ENCODE measurements around the gene STXBP3.
"Not testable (repeated sequence)": the region's sequence is repeated elsewhere in the genome, so short reads cannot be mapped to it uniquely, and the experiment has no call there.

The STXBP3 gene, protein sequence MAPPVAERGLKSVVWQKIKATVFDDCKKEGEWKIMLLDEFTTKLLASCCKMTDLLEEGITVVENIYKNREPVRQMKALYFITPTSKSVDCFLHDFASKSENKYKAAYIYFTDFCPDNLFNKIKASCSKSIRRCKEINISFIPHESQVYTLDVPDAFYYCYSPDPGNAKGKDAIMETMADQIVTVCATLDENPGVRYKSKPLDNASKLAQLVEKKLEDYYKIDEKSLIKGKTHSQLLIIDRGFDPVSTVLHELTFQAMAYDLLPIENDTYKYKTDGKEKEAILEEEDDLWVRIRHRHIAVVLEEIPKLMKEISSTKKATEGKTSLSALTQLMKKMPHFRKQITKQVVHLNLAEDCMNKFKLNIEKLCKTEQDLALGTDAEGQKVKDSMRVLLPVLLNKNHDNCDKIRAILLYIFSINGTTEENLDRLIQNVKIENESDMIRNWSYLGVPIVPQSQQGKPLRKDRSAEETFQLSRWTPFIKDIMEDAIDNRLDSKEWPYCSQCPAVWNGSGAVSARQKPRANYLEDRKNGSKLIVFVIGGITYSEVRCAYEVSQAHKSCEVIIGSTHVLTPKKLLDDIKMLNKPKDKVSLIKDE

DNA sequence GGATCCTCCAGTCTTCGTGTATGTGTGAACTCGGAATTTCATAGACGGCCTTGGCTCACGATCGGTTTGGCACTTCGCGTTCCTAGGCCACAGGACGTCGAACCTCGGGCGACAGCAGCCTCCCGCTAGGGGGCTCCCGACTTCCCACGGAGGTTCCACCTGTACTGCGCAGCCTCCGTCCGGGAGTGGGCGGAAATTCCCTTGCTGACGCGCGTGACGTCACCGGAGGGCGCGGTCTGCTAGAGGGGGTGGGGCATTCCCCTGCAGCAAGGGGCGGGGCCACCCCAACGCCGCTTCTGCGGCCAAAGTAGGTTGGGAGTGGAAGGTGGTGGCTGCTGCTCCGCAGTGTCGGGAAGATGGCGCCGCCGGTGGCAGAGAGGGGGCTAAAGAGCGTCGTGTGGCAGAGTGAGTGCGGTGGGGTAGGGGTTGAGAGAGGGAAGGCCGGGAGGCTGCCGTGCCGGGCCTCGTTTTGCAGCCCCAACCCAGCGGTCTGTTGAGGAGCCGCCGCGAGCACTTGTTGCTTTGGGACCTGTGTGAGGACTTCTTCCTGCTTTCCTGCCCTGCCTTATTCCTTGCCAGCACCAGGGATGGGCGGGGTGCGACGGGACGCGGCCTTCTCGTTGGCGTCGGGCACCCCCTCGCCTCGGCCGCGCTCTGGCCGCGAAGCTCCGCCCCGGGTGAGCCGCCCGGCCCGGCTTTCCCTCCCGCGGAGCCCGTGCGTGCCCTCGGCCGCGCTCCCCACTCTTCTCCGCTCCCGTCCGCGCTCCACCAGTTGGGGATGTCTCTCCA, at the start of gene STXBP3:
TSS of gene STXBP3 (plus strand) at position 293 of the 789 bp plus-strand sequence. CDS start at position 357, 64 bp downstream.
- peak; percentile 97 to 100 (median 100) for DNase-seq (ENCODE audit: low read depth in 3 of 3, low spot score in 1 of 3)

- DNase-seq (ENCODE audit: low read depth in 3 of 3, low spot score in 1 of 3), result no peak
Measured at GRCh38 chr1:108699375-108700332, 46.8 kb upstream of the STXBP3 start.

DNA sequence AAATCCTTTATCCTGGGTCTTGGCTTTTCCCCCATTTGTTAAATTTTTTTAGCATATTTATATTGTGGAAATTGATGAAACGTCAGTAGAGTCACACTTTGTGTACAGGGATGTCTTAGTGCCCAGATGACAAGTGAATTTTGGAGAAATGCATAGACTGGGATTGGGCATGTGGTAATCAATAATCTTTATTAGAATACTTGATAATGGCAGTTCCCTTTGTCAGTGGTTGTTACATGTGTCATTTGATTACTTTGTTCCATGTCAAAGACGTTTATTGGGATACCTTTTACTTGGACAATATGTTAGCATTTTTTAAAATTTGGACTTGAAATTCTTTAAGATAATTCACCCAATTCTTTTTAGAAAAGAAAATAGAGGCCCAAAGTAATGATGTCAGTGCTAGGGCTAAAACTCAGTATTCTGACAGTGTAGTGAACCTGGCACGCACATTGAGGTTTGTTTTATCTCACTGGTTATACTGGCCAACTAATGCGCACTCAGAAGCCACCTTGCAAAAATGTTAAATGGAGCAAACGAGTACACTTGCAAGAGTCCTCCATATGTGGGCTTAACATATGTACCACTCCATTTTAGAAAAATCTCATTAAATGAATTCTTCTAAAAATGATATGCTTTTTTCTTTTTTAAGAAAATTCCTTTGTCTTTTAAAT, 45.2 kb upstream of the STXBP3 start:
- no peak for DNase-seq (ENCODE audit: low read depth in 3 of 3, low spot score in 1 of 3)

DNA sequence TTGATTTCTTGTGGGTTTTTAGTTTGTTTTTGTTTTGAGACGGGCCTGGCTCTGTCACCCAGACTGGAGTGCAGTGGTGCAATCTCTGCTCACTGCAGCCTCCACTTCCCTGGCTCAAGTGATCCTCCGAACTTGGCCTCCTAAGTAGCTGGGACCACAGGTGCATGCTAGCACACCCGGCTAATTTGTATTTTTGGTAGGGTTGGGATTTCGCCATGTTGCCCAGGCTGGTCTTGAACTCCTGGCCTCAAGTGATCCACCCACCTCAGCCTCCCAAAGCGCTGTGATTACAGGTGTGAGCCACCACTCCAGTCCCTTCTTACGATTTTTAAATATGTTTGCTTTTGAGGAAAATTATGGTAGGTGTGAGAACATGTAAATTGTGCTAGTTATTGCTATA, 44.4 kb upstream of the STXBP3 start:
- not testable (repeated sequence) for DNase-seq (ENCODE audit: low read depth in 3 of 3, low spot score in 1 of 3)

- DNase-seq (ENCODE audit: low read depth in 3 of 3, low spot score in 1 of 3), result no peak
Measured at GRCh38 chr1:108703939-108704338, 42.5 kb upstream of the STXBP3 start.

DNA sequence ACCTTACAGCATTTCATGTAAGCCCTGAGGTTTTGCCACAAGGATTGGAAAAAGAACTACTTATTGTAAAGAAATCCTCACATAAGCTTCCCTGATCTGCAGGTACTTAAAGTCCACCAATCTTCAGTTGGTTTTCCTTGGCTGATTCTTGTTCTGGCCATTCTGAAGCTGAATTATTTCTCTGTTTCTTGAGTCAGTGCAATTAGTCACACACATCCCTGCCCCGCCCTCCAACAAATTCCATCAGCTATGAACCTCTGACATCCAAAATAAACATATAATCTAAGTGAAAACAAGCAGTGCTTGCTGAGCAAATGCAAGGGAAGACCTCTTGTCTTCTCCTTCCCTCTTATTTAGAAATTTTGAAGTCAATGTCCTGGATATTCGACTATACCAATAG, 42.0 kb upstream of the STXBP3 start:
- no peak for DNase-seq (ENCODE audit: low read depth in 3 of 3, low spot score in 1 of 3)

DNA sequence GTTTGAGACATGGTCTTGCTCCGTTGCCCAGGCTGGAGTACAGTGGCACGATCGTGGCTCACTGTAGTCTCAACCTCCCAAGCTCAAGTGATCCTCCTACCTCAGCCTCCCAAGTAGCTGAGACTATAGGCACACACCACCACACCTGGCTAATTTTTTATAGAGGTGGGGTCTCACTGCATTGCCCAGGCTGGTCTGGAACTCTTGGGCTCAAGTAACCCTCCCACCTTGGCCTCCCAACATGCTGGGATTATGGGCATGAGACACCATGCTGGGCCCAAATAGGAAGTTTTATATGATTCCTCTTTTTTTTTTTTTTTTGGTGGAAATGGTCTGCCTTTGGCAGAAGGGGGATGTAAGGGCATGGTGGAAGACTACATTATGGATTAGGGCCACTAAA, 39.8 kb upstream of the STXBP3 start:
- no peak for DNase-seq (ENCODE audit: low read depth in 3 of 3, low spot score in 1 of 3)

GRCh38 chr1:108708691-108709660, 37.5 kb upstream of the STXBP3 start:
- peak; percentile 13 to 40 (median 32) for DNase-seq (ENCODE audit: low read depth in 3 of 3, low spot score in 1 of 3)

GRCh38 chr1:108712606-108713150, 33.8 kb upstream of the STXBP3 start, which contains the start of gene FNDC7:
FNDC7 (plus strand) TSS chr1:108712908; CDS start chr1:108712934, 26 bp downstream.
- no peak for DNase-seq (ENCODE audit: low read depth in 3 of 3, low spot score in 1 of 3)

DNA sequence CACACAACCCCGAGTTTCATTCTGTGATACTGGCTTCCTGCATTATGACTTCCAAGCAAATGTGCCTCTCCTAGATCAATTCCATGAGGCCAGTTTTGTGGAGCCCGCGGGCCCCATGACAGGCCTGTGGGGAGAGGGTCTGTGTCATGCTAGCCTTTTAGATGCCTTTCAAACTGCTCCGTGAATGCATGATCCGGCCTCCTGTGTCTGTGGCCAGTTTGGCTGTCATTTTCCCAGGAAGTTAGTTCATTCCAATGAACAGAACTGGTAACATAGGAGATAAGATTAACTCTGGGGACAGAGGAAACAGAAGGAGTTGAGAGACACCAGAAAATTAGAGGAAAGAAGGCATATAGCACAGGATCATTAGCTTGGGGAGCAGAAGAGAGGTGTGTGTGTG, 30.5 kb upstream of the STXBP3 start:
- no peak for DNase-seq (ENCODE audit: low read depth in 3 of 3, low spot score in 1 of 3)

DNA sequence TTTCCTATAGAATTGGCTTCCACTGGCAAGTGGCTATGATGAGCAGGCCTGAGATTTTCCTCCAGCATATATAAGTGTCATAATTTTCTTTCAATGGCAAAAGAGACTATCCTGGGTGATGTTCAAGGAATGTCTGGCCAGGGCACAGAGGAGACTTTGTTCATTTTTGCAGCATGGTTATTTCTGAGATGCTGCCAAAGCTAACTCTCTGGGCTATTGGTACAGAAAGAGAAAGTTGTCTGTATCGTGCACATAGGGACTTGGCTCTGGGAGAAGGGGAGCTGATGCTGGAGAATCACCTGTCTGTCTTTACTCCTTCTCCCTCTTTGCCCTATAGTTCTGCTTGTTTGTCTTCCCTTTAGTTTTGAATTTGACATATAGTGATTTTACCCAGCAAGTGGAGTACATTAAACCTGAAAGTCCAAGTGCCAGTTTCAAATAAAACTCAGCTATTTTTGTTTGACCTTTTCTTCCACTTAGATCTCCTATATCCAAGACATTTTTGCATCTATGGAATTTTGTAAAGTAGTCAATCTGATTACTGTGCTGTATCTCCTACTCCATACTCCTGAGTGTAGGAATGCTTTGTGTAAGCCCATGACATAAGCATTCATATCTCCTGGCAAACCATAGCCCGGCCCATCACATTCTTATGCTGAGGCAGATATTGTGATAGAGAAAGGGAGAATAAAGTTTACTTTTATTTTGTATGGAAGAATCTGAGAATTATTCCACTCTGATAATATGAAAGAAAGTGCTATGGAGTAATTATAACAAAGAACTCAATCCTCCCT, 29.8 kb upstream of the STXBP3 start:
- no peak for DNase-seq (ENCODE audit: low read depth in 3 of 3, low spot score in 1 of 3)

GRCh38 chr1:108717774-108718316, 28.6 kb upstream of the STXBP3 start:
- DNase-seq (ENCODE audit: low read depth in 3 of 3, low spot score in 1 of 3), result no peak

GRCh38 chr1:108718927-108719655, 27.4 kb upstream of the STXBP3 start:
- no peak for DNase-seq (ENCODE audit: low read depth in 3 of 3, low spot score in 1 of 3)

DNA sequence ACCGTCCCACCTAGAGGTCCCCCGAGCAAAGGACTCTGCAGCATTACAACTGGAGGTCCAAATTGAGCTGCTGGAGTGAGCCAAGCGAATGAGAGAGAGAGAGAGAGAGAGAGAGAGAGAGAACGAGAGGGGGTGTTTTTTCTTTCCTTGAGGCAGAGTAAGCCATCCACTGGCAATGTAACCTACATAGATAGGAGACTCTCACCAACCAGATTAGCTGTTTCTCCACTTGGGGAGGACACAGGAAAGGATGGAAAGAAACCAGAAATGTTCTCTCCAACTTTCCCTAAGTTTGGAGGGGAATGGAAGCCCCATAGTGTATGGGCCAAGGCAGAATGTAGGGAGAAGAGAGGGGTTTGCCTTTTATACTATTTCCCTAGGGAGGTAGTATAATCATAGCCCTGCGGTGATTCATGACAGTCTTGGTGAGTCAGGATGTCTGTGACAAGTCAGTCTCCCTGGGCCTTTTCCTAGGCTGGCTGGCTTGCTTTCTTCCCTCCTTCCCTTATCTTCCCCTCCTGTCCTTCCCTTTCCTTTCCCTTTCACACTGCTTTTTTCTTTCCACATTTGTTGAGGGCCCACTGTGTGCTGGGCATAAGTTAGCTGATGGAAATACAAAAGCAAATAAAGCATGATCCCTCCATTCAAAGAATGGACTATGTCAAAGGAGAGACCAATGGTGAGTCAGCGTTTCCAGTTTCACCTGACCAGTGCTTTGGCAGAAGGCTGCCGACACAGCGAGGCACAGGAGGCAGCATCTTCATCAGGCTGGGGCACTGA, 26.6 kb upstream of the STXBP3 start:
- no peak for DNase-seq (ENCODE audit: low read depth in 3 of 3, low spot score in 1 of 3)

- no peak for DNase-seq (ENCODE audit: low read depth in 3 of 3, low spot score in 1 of 3)
Measured at GRCh38 chr1:108722292-108722691, 24.2 kb upstream of the STXBP3 start.

DNA sequence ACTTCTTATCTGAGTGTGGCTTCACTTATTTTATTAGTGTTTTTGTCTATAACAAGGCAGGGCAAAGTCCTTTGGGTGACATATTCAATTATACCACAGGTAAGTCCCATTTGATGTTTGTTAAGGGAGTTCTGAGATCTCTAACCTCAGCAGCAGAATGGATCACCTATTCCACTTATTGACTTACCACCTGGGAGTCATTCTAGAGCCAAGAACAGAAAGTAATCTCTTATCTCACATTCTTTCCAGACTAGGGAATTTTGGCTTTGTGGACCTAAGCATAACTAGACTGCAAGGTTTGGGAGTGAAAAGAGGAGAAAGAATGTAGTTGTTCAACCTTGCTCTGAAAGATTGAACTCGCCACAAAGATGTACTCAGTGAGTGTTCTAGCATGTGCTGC, 20.6 kb upstream of the STXBP3 start:
- no peak for DNase-seq (ENCODE audit: low read depth in 3 of 3, low spot score in 1 of 3)

Measured in stimulated activated CD4-positive, alpha-beta T cell treated with anti-CD3 and anti-CD28 coated beads, TNF-alpha, amount 100 ng/mL, for 1 hour (primary cell).